Measurements from ENCODE around the gene MALRD1. TPM values are rescaled to one million over a fixed set of nuclear protein-coding genes. Genes with fewer than 3 reads are reported as not detected.

The MALRD1 gene
- total RNA-seq, 1 experiment from 2014 or later, result not detected

DNA sequence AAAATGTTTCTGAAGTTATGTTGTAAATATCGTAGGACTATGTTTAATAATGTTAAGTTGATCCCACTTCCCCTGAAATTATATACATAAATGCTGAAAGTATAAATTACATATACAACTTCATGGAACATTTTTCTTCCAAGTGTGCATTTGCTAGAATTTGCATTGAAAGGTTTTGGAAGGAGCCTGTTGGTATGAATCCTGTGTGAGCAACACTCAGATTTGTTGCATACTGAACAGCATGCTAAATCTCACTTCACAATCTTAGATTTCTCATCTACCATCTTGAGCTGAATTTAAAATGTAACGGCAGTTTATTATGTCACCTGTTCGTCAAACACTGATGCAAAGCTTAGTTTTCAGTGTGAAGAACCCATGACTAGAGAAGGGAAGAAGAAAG is 172.6 kb downstream of the MALRD1 start:
- DNase-seq (ENCODE audit: low read depth), result no peak

DNA sequence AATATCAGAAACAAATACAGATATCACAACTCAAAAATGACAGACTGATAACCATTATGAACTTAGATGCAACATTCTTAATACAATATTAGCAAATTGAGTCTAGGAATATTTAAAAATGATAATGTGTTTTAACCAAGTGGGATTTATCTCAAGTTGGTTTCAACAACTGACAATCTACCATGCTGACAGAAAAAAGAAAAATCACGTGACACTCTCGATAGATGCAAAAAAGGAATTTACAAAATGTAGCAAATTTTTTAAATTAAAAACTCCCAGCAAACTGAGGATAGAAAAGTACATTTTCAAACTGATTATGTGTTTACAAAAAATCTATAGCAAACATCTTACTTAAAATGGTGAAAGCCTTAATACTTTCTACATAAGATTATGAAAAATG is 177.4 kb downstream of the MALRD1 start:
- no peak for DNase-seq (ENCODE audit: low read depth)

DNA sequence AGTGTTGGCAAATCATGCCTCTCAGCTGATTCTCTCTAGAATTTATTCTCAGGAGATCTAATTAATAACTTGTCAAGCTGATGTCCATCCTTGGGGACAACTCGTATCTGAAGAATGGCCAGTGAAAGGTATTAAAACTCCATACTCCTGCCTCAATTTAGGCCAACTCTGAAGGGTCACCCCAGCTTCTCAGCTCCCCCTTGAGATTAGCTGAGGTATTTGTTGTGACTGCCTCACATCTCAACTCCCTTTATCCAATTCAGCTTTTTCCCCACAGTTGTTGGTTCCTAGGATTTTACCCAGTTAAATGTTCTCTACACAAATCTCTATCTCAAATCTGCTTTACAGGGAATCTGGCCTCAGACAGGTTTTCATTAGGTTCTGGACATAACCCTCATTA is 182.4 kb downstream of the MALRD1 start:
- no peak for DNase-seq (ENCODE audit: low read depth)

DNA sequence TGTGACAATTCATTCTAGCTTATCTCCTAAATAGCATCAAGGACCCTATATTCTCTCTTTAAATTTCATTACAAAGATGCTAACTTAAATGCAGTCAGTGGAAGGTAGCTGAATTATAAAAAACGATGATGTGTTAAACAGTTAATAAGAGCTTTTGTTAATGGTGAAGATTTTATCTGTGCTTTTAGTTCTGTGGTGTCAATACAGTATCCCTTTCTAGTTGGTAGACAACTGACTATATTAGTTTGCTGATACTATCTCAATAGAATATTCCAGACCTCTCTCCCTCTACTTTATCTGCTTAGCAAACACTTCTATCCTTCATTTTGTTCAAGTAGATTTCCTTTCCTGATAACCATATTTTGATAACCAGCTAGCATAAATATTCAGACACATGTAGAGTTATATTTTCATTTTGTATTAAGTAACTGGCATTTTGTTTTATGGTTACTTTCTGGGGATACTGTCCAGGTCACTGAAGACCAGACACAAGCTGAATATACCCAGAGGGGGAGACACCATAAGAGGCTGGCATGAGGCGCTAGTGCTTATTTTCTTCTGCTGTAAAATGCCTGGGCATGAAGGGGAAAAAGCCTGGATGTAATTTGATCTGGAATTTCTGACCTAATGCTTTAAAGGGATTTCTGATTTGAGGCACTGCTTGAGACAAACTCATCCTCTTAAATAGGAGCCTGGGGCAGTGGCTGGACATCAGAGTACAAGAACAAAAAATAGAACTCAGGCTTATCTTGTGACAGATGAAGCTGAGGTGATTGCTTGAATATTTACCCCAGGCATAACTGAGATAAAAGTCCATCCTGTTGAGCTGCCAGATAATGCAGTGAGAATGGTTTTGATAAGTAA is 197.5 kb downstream of the MALRD1 start:
- DNase-seq (ENCODE audit: low read depth), result no peak

DNA sequence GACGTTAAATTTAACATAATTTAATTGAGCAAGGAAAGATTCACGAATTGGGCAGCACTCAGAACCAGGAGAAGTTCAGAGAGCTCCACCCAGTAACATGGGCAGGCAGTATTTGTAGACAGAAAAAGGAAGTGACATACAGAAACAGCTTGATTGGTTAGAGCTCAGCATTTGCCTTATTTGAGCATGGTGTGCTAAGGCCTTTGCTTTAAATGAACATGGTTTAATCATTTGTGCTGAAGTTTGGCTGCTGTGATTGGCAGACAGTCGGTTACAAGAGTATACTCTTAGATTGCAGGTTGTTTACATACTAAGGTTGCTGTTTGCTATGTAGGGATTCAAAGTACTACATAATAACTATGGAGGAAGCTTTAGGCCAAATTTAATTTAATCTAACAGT is 199.2 kb downstream of the MALRD1 start:
- no peak for DNase-seq (ENCODE audit: low read depth)

DNA sequence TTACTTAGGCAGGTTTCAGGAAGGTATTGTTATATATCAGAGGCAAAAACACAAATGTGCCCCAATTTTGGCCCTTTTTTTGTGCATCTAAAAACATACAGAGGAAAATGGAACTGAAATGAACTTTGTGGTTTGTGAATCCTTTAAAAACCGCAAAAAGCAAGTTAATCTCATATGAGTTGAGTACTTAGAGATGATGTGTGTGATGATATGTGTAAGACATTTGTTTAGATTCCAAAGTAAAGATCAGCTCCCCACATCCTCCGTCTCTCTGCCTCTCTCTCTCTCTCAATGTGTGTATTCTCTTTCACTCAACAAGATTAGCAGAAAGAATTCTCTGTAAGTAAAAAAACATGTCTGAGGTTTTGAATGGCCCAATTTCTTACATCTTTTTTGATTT is 201.9 kb downstream of the MALRD1 start:
- DNase-seq (ENCODE audit: low read depth), result no peak

DNA sequence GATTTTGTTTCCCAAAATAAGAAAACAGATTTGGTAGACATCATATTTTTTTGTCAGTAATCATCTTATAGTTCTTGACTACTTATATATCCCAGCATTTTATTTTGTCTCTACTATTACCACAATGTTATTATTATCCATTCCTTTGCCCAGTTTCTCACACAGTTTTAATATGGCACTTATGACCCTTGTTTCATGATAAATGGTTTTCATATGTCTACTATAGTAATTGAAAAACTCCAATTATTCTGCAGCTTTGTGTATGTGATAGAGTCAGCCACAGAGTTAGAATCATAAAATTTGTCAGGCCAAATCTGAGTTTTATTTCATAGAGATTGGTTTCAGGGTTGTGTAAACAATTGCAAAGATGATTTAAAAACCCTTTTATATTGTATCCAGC is 203.9 kb downstream of the MALRD1 start:
- no peak for DNase-seq (ENCODE audit: low read depth)

DNA sequence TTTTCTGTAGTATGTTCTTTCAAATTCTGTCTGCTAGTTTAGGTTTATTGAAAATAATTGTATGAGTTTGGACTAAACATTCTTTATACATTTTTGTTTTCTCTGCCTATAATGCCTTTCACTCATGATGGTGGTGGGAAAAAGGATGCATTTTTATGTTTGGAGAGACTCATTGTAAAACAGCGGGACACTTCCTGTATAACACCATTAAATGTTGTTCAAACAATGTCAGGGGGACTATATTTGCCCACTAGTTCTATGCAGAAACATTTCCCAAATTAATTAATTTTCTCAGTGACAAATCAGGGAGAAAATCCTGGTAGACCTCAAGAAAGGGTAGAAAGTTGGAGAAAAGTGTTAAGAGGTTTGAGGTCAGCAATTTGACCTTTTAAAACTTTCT is 207.7 kb downstream of the MALRD1 start:
- no peak for DNase-seq (ENCODE audit: low read depth)

DNA sequence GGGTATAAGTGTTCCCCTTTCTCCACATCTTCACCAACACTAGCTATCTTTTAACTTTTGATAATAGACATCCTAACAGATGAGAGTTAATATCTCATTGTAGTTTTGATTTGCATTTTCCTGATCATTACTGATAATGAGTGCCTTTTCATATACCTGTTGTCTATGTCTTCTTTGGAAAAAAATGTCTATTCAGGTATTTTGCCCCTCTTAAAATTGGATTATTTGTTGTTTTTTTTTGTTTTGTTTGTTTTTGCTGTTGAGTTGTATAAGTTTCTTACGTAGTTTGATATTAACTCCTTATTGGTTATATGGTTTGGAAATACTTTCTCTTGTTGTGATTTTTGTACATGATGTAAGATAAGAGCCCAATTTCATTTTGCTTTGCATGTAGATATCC is 214.7 kb downstream of the MALRD1 start:
- no peak for DNase-seq (ENCODE audit: low read depth)

DNA sequence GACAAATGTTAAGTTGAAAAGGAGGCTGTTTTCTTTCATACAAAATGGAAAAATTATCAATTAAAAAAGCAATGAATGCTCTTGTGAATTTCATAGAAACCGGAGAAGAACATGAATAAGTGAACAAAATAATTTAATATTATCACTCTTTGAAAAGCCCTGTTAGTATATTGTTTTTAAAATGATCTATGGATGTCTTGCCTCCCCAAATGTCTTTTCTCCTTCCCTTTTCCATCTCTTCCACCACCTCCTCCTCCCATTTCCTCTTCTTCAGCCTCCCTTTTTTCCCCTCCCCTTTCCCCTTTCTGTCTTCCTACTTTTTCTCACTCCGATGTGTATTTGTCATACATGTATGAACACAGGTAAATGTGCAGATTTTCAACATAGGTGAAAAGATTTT is 234.7 kb downstream of the MALRD1 start:
- DNase-seq (ENCODE audit: low read depth), result no peak

DNA sequence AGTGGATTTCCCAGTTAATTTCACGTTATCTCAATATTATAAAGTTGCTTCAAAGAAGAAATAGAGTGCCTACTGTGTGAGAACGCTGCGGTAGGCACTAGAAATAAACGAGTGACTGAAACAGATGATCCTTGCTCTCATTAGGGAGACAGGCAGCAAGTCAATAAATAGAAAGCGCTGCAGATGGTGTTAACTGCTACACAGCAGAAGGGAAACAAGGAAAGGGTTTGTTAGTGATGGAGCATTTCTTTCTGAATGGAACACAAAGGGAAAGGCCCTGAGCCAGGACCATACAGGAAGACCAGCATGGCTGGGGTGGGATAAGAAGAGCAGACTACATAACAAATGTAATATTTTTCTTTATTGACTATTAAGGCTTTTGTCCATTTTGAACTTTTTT is 235.2 kb downstream of the MALRD1 start:
- no peak for DNase-seq (ENCODE audit: low read depth)

DNA sequence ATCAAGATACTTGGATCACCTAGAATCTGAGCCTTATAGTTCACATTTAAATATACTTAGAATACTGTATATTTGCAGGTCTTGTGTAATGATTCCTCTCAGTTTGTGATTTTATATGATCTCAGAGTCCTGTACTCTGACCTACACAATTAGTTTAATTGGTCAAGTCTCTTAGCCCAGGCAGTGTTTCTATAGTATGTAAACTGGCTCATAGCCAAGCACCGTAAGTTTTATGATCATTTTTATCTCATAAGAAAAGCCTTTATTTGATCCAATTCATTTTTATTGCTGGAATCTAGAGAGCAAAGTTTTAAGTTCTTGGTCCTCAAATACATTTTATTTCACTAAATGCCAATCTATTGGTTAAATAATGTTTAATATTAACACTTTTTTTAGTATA is 242.2 kb downstream of the MALRD1 start:
- DNase-seq (ENCODE audit: low read depth), result no peak

DNA sequence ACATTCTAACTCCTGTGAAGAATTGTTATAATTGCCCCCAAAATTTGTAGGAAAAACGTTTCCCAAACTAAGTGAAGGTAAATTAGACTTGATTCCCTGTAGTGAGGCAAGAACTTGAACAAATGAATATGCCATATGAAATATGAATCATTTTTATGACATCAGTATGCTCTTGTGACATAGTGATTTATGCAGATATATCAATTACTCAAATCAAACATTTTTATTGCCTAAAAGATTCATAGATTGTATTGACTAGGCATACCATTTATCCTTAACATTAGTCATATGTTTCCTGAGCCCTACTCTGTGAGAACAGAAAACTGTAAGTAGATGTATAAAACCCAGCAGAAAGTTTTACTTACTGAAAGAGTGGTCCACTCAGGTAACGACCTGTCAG is 245.6 kb downstream of the MALRD1 start:
- DNase-seq (ENCODE audit: low read depth), result no peak

DNA sequence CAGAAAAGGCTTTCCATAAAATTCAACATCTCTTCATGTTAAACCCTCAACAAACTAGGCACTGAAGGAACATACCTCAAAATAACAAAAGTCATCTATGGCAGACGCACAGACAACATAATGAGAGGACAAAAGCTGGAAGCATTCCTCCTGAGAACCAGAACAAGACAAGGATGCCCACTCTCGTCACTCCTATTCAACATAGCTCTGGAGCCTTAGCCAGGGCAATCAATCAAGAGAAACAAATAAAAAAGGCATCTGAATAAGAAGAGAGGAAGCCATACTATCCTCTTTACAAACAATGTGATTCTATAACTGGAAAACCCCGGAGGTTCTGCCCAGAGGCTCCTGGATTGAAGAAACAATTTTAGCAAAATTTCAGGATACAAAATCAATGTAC is 251.0 kb downstream of the MALRD1 start:
- no peak for DNase-seq (ENCODE audit: low read depth)

DNA sequence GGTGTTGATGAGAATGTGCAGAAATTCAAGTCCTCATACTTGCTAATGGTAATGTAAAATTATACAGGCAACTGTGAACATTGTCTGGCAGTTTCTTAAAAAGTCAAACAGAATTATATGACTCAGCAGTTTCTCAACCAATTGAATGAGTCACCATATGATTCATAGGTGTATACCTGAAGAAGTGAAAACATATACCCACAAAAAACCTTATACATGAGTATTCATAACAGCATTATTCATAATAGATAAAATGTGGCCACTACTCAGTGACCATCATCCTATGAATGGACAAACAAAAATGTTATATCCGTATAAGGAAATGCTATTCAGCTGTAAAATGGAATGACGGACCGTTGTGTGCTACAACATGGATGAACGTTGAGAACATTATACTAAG is 253.5 kb downstream of the MALRD1 start:
- no peak for DNase-seq (ENCODE audit: low read depth)

DNA sequence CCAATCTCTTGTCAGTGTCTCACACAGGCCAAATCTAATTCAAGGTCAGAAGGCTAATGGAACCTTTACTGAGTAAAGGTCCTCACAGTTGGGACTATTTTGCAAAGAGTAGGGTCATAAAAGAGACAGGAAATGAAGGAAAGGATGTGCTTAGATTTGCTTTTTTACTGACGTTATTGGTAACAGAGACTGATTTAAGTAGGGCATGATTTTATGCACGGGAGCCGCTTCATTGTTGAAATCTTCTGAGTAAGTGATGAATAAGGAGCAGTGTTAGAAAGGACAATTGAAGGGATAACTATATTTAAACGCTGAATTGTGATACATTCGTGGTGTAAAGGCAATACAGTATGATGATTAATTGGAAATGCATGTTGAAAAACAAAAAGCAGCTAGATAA is 261.5 kb downstream of the MALRD1 start:
- no peak for DNase-seq (ENCODE audit: low read depth)

DNA sequence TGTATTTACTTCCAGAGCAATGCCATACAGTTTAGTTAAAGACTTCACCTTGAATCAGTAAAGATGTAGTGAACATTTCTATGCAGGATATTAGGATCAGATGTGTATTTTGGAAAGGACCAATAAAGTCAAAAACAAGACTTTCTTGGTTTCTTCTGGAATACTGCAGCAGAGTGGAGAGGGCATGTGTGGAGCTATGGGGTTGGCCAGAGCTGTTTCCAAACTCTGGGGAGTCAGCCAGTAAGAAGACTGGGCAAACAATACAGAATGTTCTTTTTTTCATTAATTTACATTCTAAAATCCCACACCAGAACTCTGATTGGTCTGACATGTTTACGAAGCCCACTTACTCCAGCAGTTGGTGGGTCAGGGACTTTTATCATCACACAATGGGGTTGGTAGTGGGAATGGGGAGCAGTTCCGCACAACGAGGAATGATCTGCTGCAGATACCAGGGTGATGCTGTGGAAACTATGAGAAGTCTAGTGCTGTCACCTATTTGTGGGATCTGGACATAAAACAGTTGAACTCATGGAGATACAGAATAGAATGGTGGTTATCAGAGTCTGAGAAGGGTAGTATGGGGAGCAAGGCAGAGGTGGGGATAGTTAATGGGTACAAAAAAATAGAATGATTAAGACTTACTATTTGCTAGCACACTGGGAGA is 267.7 kb downstream of the MALRD1 start:
- DNase-seq (ENCODE audit: low read depth), result no peak

DNA sequence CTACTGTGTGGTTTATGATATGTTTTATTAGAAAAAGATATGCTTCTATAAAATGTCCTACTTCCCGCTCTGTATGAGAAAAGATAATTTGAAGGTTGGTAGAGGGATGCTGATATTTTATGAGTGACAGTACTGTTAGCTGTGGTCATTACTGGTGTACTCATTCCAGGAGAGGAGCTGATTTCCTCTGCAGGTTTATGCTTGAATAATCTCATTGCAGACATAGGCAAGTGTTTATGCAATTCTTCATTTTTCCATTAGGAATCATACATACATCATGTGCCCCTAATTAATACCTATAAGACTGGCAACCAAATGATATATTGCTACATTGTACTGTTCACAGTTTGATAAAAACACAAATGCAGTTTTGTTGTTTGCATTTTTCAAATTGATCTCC is 269.4 kb downstream of the MALRD1 start:
- DNase-seq (ENCODE audit: low read depth), result no peak

DNA sequence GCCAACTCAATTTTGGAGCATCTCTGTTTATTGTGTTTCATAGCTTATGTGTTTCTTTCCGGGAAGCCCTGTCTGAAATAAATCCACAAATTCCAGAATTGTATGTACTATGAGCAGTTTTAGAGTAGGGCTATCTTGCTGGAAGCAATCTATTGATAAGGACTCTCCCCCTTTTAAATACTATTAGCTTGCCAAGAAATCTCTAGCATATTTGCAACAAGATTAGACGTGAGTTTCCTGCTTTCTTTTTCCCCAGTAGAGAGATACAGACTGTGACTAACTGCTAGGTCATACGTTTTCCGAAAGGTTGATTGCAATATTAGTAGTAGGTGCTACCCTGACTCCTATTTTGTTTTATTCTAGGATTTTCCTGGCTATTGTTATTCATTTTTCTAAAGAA is 277.0 kb downstream of the MALRD1 start:
- DNase-seq (ENCODE audit: low read depth), result no peak

DNA sequence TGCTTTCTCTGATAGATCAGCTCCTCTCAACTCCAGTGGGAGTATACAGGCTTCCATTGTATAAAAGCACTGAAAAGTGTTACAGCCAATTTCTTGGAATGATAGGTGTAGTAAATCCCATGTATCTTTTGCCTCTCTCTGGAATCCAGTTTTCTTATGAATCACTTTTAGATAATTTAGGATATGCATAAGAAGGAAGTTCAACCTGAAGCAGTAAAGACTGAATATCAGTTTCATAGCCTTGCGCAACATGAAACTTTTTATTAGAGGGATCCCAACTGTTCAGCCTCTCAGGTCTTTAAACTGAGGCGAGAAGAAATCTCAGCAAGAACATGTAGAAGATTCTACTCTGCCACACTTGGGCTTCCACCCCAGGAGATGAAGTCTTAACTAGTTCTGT is 280.0 kb downstream of the MALRD1 start:
- DNase-seq (ENCODE audit: low read depth), result no peak

DNA sequence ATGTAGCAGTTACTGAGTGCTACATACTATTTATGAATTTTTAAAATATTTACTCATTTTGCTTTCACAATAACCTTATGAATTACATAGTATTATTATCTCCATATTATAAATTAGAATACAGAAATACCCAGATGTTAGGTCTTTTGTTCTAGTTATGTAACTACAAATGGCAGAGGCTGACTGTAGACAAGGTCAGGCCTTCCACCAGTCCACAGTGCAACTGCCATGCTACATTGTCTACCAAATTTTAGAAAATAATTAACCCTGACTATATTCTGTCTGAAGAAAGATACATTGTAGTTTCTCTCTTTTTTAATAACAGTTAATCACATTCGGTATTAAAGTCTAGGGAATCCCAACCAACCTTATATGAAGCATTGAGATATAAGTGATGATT is 280.9 kb downstream of the MALRD1 start:
- no peak for DNase-seq (ENCODE audit: low read depth)

DNA sequence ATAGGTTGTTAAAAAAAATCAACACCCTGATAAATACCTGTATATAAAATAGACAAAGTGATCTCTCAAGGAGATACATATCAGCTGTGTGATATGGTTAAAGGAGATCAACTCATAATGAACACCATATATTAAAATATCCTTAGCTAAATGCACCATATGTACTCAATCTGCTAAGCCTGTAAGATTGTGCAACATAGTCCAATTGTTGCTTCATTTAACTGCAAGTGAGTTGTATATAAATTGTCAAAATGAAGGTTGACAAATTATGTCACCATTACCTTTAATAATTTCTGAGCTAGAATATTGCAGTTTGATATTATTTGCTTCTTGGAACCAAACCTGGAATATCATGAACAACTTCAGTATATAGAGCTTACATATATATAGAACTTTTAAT is 283.7 kb downstream of the MALRD1 start:
- no peak for DNase-seq (ENCODE audit: low read depth)

DNA sequence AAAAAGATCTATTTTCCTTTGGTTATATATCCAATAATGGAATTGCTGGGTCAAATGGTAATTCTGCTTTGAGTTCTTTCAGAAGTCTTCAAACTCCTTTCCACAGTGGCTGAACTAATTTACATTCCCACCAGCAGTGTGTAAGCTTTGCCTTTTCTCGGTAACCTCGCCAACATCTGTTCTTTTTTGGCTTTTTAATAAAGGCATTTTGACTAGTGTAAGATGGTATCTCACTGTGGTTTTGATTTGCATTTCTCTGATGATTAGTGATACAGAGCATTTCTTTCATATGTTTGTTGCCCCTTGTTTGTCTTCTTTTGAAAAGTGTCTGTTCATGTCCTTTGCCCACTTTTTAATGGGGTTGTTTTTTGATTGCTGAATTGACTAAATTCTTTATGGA is 285.0 kb downstream of the MALRD1 start:
- no peak for DNase-seq (ENCODE audit: low read depth)
